Nephron (organoid): Measurements from ENCODE around the gene MS4A14.

ENCODE experiments used
- H3K27ac Mint-ChIP-seq, 3 experiments: 2 replicates each; pipeline ENCODE4 v1.8.0; 2020; ENCODE audit warnings: mixed read lengths in 3 of 3, mild to moderate bottlenecking in 2 of 3, moderate library complexity in 1 of 3
- H3K27me3 Mint-ChIP-seq: 2 replicates; pipeline ENCODE4 v1.8.0; 2021; ENCODE audit warnings: low read depth, mild to moderate bottlenecking, moderate library complexity, mixed read lengths
- H3K36me3 Mint-ChIP-seq: 2 replicates; pipeline ENCODE4 v1.8.0; 2020; ENCODE audit warnings: low read depth, mixed read lengths
- H3K4me1 Mint-ChIP-seq: 2 replicates; pipeline ENCODE4 v1.8.0; 2020; ENCODE audit warnings: mixed read lengths
- H3K4me3 Mint-ChIP-seq, 3 experiments: 2 replicates each; pipeline ENCODE4 v1.8.0; 2020; ENCODE audit warnings: mild to moderate bottlenecking in 3 of 3, mixed read lengths in 3 of 3, moderate library complexity in 2 of 3
- H3K9me3 Mint-ChIP-seq: 2 replicates; pipeline ENCODE4 v1.8.0; 2020; ENCODE audit warnings: mixed read lengths
- CTCF ChIP-seq, 3 experiments: fragments of 200-600 bp; sonication (generic); IDR thresholded peaks; one replicate each; pipeline ENCODE4 v1.5.0; 2021; ENCODE audit warnings: antibody characterized with exemption in 3 of 3; ENCODE audit not compliant: unreplicated experiment in 3 of 3

MS4A14 gene

GRCh38 chr11:60454212-60454611, 58.0 kb downstream of the MS4A14 start:
- Mint-ChIP-seq H3K36me3 (no peaks in the 10 kb centered on the region), H3K27me3 (peaks cover 12% of the 10 kb centered on the region), H3K4me1 (no peaks in the 10 kb centered on the region), H3K27ac (no peak overlapping the region), H3K9me3 (peaks cover 7% of the 10 kb centered on the region), H3K4me3 (no peak overlapping the region)
- TF ChIP-seq CTCF (IDR thresholded peaks at IDR 0.05; ENCODE audit: unreplicated experiment in 3 of 3): no peak

GRCh38 chr11:60455531-60456042, 59.3 kb downstream of the MS4A14 start, which contains the start of gene MS4A1:
TSS of gene MS4A1 (plus strand) at chr11:60455847. CDS start at chr11:60462375, 6,528 bp downstream.
- Mint-ChIP-seq H3K27me3 (peaks cover 12% of the 10 kb centered on the region), H3K4me3 (no peak within 1 kb of the TSS), H3K9me3 (peaks cover under 1% of the 10 kb centered on the region), H3K27ac (no peak within 1 kb of the TSS), H3K36me3 (no peaks in the 10 kb centered on the region), H3K4me1 (no peaks in the 10 kb centered on the region)
- TF ChIP-seq CTCF (IDR thresholded peaks at IDR 0.05; ENCODE audit: unreplicated experiment in 3 of 3): no peak

GRCh38 chr11:60457576-60457975, 61.3 kb downstream of the MS4A14 start:
- no peaks in the 10 kb centered on the region for H3K9me3 Mint-ChIP-seq
- peaks cover 12% of the 10 kb centered on the region for H3K27me3 Mint-ChIP-seq
- H3K4me3 Mint-ChIP-seq: no peak overlapping the region
- H3K27ac Mint-ChIP-seq: no peak overlapping the region
- no peaks in the 10 kb centered on the region for H3K4me1 Mint-ChIP-seq
- no peaks in the 10 kb centered on the region for H3K36me3 Mint-ChIP-seq
- TF ChIP-seq CTCF (IDR thresholded peaks at IDR 0.05; ENCODE audit: unreplicated experiment in 3 of 3): no peak

- TF ChIP-seq CTCF (IDR thresholded peaks at IDR 0.05; ENCODE audit: unreplicated experiment in 3 of 3): no peak
- H3K9me3 Mint-ChIP-seq: no peaks in the 10 kb centered on the region
- H3K27me3 Mint-ChIP-seq: peaks cover 7% of the 10 kb centered on the region
- H3K4me3 Mint-ChIP-seq: no peak overlapping the region
- H3K4me1 Mint-ChIP-seq: no peaks in the 10 kb centered on the region
- no peaks in the 10 kb centered on the region for H3K36me3 Mint-ChIP-seq
- H3K27ac Mint-ChIP-seq: no peak overlapping the region
These were observed 63.1 kb downstream of the MS4A14 start for GRCh38 chr11:60459345-60459744.
